Upper lobe of left lung (tissue), 4 donors: ENCODE measurements around the gene C10orf88.

Experiments used
- CTCF ChIP-seq, 6 experiments: fragments of 450-650 bp in 4 of 6; fragments of 200-600 bp in 2 of 6; sonication (generic) in 2 of 6; IDR thresholded peaks; one replicate each; pipeline ENCODE4 v1.5.1; 2016 to 2019; ENCODE audit warnings: antibody characterized with exemption in 6 of 6
- EP300 ChIP-seq, 4 donors: sonication (generic); formaldehyde crosslinking; IDR thresholded peaks; one replicate each; pipeline ENCODE4 v1.5.1; 2017; ENCODE audit warnings: antibody characterized with exemption in 4 of 4, control low read depth in 2 of 4
- POLR2A ChIP-seq, 4 donors: fragments of 450-650 bp; IDR thresholded peaks; one replicate each; pipeline ENCODE4 v1.5.1; 2016 to 2017; ENCODE audit warnings: antibody characterized with exemption in 4 of 4, mild to moderate bottlenecking in 2 of 4

DNA sequence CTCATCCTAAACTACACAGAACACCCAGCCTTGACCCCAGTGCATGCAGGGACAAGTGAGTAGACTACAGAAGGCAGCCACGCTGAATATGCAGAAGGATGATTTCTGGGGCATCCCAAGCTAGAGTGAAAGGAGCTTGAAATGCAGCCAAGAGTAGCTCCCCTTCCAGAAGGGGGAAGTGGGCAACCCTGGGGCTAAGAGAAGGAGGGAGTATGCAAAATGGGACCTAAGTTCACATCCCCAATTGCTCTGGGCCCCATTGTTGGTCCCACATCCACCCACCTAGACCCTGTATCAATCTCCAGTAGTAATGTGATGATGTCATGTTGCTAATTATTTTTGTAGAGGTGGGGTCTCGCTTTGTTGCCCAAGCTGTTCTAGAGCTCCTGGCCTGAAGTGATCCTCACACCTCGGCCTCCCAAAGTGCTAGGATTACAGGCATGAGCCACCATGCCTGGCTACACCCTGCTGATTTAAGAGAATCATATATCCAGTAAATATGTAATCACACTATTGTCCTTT is 20.6 kb upstream of the C10orf88 start:
- TF ChIP-seq CTCF (IDR thresholded peaks at IDR 0.05): no peak
- no peak for TF ChIP-seq EP300 (IDR thresholded peaks at IDR 0.05)
- no peak for TF ChIP-seq POLR2A (IDR thresholded peaks at IDR 0.05)
